ENCODE measurements around the gene ABCB8.

Gene ABCB8

DNA sequence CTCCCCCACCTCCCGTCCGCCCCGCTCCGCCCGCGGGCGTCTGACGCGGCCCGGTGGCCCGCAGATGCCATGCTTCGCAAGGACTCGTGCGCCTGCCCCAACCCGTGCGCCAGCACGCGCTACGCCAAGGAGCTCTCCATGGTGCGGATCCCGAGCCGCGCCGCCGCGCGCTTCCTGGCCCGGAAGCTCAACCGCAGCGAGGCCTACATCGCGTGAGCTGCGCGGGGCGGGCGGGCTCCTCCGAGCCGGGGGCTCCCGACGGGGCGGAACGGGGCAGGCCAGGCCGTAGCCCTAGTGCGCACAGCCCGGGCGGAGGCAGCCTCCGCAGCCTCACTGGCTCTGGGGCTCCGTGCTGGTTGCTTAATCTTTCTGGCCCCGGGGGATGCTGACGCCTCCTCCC is 22.9 kb downstream of the ABCB8 start:
- TF ChIP-seq, protein P1, sequence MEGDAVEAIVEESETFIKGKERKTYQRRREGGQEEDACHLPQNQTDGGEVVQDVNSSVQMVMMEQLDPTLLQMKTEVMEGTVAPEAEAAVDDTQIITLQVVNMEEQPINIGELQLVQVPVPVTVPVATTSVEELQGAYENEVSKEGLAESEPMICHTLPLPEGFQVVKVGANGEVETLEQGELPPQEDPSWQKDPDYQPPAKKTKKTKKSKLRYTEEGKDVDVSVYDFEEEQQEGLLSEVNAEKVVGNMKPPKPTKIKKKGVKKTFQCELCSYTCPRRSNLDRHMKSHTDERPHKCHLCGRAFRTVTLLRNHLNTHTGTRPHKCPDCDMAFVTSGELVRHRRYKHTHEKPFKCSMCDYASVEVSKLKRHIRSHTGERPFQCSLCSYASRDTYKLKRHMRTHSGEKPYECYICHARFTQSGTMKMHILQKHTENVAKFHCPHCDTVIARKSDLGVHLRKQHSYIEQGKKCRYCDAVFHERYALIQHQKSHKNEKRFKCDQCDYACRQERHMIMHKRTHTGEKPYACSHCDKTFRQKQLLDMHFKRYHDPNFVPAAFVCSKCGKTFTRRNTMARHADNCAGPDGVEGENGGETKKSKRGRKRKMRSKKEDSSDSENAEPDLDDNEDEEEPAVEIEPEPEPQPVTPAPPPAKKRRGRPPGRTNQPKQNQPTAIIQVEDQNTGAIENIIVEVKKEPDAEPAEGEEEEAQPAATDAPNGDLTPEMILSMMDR (IDR thresholded peaks at IDR 0.05; ENCODE audit: insufficient read depth, low read depth, low read length, missing control alignments), result no peak
- H3K4me3 ChIP-seq (ENCODE audit: low read length), result no peak overlapping the region
- peak; percentile 84 for DNase-seq (ENCODE audit: low read depth)

DNA sequence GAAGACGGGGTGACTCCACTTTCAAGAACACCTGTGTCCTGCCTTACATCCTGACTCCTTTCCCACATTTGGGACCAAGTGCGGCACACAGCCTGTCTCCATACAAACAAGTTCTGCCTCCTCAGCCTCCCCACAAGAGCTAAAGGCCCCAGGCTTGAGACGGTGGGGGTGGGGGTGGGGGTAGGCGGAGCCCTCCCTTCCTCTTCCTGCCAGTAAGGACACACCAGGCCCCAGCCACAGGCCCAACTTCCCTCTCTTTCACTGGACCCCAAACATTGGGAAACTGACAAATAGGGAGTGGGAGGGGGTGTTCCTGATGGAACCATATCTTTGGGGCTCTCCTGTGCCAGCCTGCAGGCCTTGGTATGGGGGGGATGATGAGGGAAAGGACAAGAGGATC is 24.8 kb downstream of the ABCB8 start:
- H3K4me3 ChIP-seq (ENCODE audit: low read length), result no peak overlapping the region
- no peak for DNase-seq (ENCODE audit: low read depth)
- TF ChIP-seq, protein P1 (IDR thresholded peaks at IDR 0.05; ENCODE audit: insufficient read depth, low read depth, low read length, missing control alignments), result no peak

GRCh38 chr7:151053751-151054150 is 25.5 kb downstream of the ABCB8 start:
- H3K4me3 ChIP-seq (ENCODE audit: low read length), result no peak overlapping the region
- TF ChIP-seq, protein P1 (IDR thresholded peaks at IDR 0.05; ENCODE audit: insufficient read depth, low read depth, low read length, missing control alignments), result no peak
- no peak for DNase-seq (ENCODE audit: low read depth)

DNA sequence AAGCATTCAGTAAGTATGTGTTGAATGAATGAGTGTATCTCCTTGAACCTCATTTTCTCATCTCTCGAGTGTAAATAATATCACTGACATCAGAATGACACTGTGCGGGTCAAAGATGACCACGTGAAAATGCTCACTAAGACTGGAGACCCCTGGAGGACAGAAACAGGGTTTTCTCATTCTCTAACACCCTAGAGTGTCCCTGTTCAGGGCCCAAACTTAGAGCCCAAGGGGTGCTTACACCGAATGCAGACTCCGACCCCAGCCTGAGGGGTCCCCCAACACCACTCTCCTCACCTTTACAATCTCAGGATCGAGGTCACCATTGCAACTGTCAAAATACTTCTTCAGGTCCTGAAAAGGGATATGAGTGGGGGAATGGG is 28.0 kb downstream of the ABCB8 start:
- TF ChIP-seq, protein P1 (IDR thresholded peaks at IDR 0.05; ENCODE audit: insufficient read depth, low read depth, low read length, missing control alignments), result no peak
- no peak for DNase-seq (ENCODE audit: low read depth)
- no peak overlapping the region for H3K4me3 ChIP-seq (ENCODE audit: low read length)

DNA sequence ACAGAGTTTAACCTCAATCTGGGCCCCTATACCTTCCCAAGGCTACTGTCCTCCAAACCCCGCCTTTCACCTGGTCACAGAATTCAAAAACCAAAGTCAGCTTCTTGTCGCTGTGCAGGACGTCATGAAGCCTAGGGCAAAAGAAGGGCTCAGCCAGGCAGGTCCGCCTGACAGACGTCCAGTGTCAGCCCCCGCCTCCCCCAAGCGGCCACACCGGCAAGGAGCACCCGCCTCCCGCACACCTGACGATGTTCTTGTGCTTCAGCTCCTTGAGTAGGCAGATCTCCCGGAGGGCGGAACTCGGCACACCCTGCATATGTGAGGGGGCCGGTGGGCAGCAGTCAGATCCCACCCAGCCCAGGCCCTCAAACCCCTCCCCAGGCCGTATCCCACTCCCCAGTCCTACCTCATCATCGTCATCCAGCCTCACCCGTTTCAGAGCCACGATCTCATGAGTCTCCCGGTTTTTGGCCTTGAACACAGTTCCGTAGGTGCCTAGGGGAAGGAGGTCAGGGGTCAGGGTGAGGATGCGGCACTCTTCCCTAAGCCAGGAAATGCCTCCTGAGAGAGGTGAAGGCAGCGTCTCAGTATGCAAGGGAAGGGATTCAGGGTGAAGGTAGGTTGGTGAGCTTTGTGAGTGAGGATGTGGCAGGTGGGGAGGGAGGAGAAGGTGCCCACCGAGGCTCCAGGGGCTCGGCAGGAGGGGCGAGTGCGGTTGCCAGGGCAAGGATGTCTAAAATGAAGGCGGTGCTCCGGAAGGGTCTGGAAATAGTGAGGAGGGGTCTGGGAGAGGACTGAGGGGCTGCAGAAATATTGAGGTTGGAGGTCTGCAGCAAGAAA is 28.6 kb downstream of the ABCB8 start:
- H3K4me3 ChIP-seq (ENCODE audit: low read length), result peak overlapping the region; percentile 96
- TF ChIP-seq, protein P1 (IDR thresholded peaks at IDR 0.05; ENCODE audit: insufficient read depth, low read depth, low read length, missing control alignments), result no peak
- DNase-seq (ENCODE audit: low read depth), result peak; percentile 47

DNA sequence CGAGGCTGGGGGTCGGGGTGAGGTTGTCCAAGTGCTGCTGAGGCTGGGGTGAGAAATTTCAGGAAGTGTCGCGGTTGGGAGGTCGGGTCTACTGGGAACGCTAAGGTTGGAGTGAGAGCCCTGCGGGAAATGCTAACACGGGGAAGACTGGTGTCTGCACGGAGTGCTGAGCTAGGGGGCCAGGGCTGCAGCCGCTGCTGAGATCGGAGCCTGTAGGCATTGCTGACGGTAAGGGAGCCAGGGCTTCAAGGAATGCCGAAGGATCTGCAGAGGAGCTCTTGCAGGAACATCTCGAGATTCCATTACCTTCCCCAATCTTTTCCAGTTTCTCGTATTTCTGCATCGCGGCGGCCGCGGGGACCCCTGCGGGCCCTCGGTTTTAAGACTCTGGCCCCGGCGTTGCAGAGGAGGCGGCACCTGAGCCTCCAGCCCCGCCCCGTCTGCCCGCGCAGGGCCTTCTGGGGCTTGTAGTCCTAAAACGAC is 29.3 kb downstream of the ABCB8 start, which contains the start of gene CDK5:
Gene CDK5 (minus strand): TSS at position 392 of the 483 bp plus-strand sequence. CDS start 49 bp downstream, at position 343.
- TF ChIP-seq, protein P1 (IDR thresholded peaks at IDR 0.05; ENCODE audit: insufficient read depth, low read depth, low read length, missing control alignments), result no peak

More for the DNA sequence above, 29.3 kb downstream of the ABCB8 start, which contains the start of gene CDK5:
- peak; percentile 25 for DNase-seq (ENCODE audit: low read depth)
- H3K4me3 ChIP-seq (ENCODE audit: low read length), result peak within 1 kb of the TSS; percentile 96
